ENCODE results near the gene GRIN2C. TPM values are rescaled to one million over a fixed set of nuclear protein-coding genes. Genes with fewer than 3 reads are reported as not detected.

Gene GRIN2C
- total and polyA plus RNA-seq, 9 of the 15 experiments (the other 6 are each of a cell fraction or from before 2014, with no cell fraction given): under 0.01 to 0.33 (median 0.10) TPM; not detected in 2

DNA sequence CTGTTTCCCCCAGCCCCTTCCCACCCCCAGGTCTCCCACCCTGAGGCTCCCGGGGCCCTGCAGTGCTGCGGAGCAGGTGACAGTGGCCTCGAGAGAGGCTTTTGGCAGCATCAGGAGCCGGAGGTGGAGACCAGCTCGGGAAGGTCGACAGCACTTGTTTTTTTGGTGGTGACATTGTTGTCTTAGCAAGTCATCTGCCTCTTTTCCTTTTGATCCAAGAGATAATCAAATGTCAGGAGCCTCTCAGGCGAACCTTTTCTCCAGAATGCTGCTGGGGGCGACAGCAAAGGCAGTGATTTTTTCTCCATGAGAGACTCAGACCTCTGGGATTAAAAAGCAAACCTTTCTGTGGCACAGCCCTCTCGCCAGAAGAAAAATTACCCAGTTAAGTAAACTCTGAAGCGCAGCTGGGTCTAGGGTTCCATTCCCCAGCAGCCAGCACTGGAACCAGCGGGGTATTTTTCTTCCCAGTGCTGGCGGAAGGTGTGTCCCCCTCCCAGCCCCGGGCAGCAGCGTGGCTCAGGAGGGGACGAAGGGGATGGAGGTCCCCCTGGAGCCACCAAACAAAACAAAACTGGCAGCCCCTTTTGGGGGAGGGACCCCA, 37.2 kb downstream of the GRIN2C start:
- FAIRE-seq: no peak
- POLR2A ChIA-PET: interaction anchor here (0.6 to 1.9 kb wide), 2 partner anchors 14 to 74 kb away, joined by 3 to 6 read pairs; no protein-coding TSS in a partner anchor
- no peaks in the 10 kb centered on the region for H3K79me2 ChIP-seq (ENCODE audit: control insufficient read depth, insufficient read depth, low read length)
- H3K27me3 ChIP-seq (ENCODE audit: control insufficient read depth in 2 of 2, insufficient read depth in 2 of 2, low read length in 2 of 2): no peaks in the 10 kb centered on the region
- intact Hi-C loops (cut with micrococcal nuclease) (no loop called here), in situ Hi-C loops (cut with MboI) (no loop called here)
- H3K4me1 ChIP-seq (replicated peaks in 1 of 2; ENCODE audit: control insufficient read depth in 2 of 2, insufficient read depth in 2 of 2, low read length in 2 of 2): peaks cover 0 to 7% of the 10 kb centered on the region in 2 experiments; a peak in 1 of 5 replicates
- H3K9ac ChIP-seq (ENCODE audit: insufficient read depth in 1 of 2, low read depth in 2 of 2, low read length in 2 of 2): no peak overlapping the region
- no peak overlapping the region for H3K4me2 ChIP-seq (ENCODE audit: insufficient read depth, low read length)
- no peak for TF ChIP-seq ELF4 (CRISPR knock-in tag; IDR thresholded peaks at IDR 0.05)
- no peak for TF ChIP-seq BACH1 (tag; IDR thresholded peaks at IDR 0.05)
- no peak for TF ChIP-seq ZNF431 (CRISPR knock-in tag; IDR thresholded peaks at IDR 0.05)
- TF ChIP-seq, protein P1, sequence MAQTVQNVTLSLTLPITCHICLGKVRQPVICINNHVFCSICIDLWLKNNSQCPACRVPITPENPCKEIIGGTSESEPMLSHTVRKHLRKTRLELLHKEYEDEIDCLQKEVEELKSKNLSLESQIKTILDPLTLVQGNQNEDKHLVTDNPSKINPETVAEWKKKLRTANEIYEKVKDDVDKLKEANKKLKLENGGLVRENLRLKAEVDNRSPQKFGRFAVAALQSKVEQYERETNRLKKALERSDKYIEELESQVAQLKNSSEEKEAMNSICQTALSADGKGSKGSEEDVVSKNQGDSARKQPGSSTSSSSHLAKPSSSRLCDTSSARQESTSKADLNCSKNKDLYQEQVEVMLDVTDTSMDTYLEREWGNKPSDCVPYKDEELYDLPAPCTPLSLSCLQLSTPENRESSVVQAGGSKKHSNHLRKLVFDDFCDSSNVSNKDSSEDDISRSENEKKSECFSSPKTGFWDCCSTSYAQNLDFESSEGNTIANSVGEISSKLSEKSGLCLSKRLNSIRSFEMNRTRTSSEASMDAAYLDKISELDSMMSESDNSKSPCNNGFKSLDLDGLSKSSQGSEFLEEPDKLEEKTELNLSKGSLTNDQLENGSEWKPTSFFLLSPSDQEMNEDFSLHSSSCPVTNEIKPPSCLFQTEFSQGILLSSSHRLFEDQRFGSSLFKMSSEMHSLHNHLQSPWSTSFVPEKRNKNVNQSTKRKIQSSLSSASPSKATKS (CRISPR knock-in tag; IDR thresholded peaks at IDR 0.05): no peak
- TF ChIP-seq RFX1 (IDR thresholded peaks at IDR 0.05): no peak
- TF ChIP-seq STAG1 (CRISPR knock-in tag; IDR thresholded peaks at IDR 0.05; ENCODE audit: borderline replicate concordance): no peak
- TF ChIP-seq, protein P2, sequence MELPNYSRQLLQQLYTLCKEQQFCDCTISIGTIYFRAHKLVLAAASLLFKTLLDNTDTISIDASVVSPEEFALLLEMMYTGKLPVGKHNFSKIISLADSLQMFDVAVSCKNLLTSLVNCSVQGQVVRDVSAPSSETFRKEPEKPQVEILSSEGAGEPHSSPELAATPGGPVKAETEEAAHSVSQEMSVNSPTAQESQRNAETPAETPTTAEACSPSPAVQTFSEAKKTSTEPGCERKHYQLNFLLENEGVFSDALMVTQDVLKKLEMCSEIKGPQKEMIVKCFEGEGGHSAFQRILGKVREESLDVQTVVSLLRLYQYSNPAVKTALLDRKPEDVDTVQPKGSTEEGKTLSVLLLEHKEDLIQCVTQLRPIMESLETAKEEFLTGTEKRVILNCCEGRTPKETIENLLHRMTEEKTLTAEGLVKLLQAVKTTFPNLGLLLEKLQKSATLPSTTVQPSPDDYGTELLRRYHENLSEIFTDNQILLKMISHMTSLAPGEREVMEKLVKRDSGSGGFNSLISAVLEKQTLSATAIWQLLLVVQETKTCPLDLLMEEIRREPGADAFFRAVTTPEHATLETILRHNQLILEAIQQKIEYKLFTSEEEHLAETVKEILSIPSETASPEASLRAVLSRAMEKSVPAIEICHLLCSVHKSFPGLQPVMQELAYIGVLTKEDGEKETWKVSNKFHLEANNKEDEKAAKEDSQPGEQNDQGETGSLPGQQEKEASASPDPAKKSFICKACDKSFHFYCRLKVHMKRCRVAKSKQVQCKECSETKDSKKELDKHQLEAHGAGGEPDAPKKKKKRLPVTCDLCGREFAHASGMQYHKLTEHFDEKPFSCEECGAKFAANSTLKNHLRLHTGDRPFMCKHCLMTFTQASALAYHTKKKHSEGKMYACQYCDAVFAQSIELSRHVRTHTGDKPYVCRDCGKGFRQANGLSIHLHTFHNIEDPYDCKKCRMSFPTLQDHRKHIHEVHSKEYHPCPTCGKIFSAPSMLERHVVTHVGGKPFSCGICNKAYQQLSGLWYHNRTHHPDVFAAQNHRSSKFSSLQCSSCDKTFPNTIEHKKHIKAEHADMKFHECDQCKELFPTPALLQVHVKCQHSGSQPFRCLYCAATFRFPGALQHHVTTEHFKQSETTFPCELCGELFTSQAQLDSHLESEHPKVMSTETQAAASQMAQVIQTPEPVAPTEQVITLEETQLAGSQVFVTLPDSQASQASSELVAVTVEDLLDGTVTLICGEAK (IDR thresholded peaks at IDR 0.05): no peak
- TF ChIP-seq, protein P2 (CRISPR knock-in tag; IDR thresholded peaks at IDR 0.05): no peak
- no peak for TF ChIP-seq NFXL1 (CRISPR knock-in tag; IDR thresholded peaks at IDR 0.05)
- no peak for TF ChIP-seq ZNF232 (CRISPR knock-in tag; IDR thresholded peaks at IDR 0.05)
- H3K9me3 ChIP-seq (replicated peaks; ENCODE audit: control insufficient read depth, insufficient read depth, low read depth, low read length): no peaks in the 10 kb centered on the region
- H3K36me3 ChIP-seq (ENCODE audit: control insufficient read depth, insufficient read depth, low read length): no peaks in the 10 kb centered on the region
- H3K4me3 ChIP-seq: no peak overlapping the region
- peaks cover 2% of the 10 kb centered on the region for H3K9me1 ChIP-seq (ENCODE audit: control insufficient read depth, insufficient read depth, low read length)
- H4K20me1 ChIP-seq (replicated peaks; ENCODE audit: control insufficient read depth, insufficient read depth, low read length): peaks cover 11% of the 10 kb centered on the region; the same call in 1 of the 2 replicates
- 63% methylated on average over 15 of the region's 15 CpGs for WGBS (ENCODE audit: insufficient coverage, low coverage, missing lambda C conversion rate)
- no peak overlapping the region for H3K27ac ChIP-seq (ENCODE audit: extremely low read depth, low read depth, low read length)
- no peak for DNase-seq (ENCODE audit: extremely low read depth in 1 of 4, low spot score in 3 of 4)
- ATAC-seq: no peak
- CTCF ChIA-PET (ENCODE audit: low intra/inter-chr PET ratio): no interaction called here
- H2AFZ ChIP-seq (ENCODE audit: low read depth, low read length): no peak overlapping the region
- no TSS peak for BruUV-seq (replicated peaks)

Measured in K562 (cell line).